GM12878 (cell line): ENCODE results near the gene SLC19A2. TPM values are rescaled to one million over a fixed set of nuclear protein-coding genes. Genes with fewer than 3 reads are reported as not detected.

ENCODE experiments used
- ATAC-seq: fragments of 200-7000 bp; cut with Tn5 transposase; 3 replicates; pipeline ENCODE4 v1.9.1; 2020; ENCODE audit warnings: mild to moderate bottlenecking, moderate library complexity
- BruUV-seq: library from RNA; stranded (reverse); fragments of 400-500 nt; replicated peaks from 2 replicates; lab custom pipeline; 2021; lab: Mats Ljungman, UMichigan
- CTCF ChIA-PET: fragments of 300-600 bp; sonication (Branson Sonifier 250); formaldehyde crosslinking; extraction: SDS; loops from one replicate; lab custom pipeline; 2021; ENCODE audit warnings: inconsistent platforms; lab: Yijun Ruan, JAX
- POLR2A ChIA-PET: fragments of 350-600 bp; formaldehyde crosslinking; extraction: SDS; loops from one replicate; lab custom pipeline; 2021; ENCODE audit warnings: inconsistent platforms; lab: Charles Lee
- RAD21 ChIA-PET: fragments of 300-600 bp; sonication (Branson Sonifier 250); formaldehyde crosslinking; loops from one replicate; lab custom pipeline; 2023; ENCODE audit warnings: antibody characterized with exemption; ENCODE audit not compliant: unreplicated experiment; lab: Charles Lee
- SMC1A ChIA-PET: fragments of 300-600 bp; sonication (Branson Sonifier 250); formaldehyde crosslinking; loops from one replicate; lab custom pipeline; 2023; ENCODE audit not compliant: unreplicated experiment, uncharacterized antibody; lab: Charles Lee
- DNase-seq: peaks from one replicate; pipeline ENCODE4 v3.0.0-alpha.2; 2011; ENCODE audit warnings: low read depth, low spot score
- FAIRE-seq: peaks from 3 replicates; lab custom pipeline; 2011; peaks lifted over from hg19 to GRCh38; lab: Jason Lieb, UNC
- H2AFZ ChIP-seq: 2 replicates; pipeline ENCODE4 v1.6.0; 2011; ENCODE audit warnings: low read depth, low read length, control low read depth; ENCODE audit not compliant: control insufficient read depth
- H3K27ac ChIP-seq: 2 replicates; pipeline ENCODE4 v1.5.1; 2011; ENCODE audit warnings: control low read depth; ENCODE audit not compliant: control insufficient read depth, insufficient read depth
- H3K27me3 ChIP-seq, 2 experiments: replicated peaks in 1 of 2; 2 replicates each; pipeline versions ENCODE4 v1.6.0 to v1.6.1; 2011; ENCODE audit warnings: low read length in 1 of 2; ENCODE audit not compliant: control insufficient read depth in 2 of 2, insufficient read depth in 2 of 2
- H3K36me3 ChIP-seq, 2 experiments: 2 replicates each; pipeline ENCODE4 v1.5.1; 2011; ENCODE audit warnings: low read length in 1 of 2; ENCODE audit not compliant: control insufficient read depth in 2 of 2, insufficient read depth in 2 of 2
- H3K4me1 ChIP-seq: 2 replicates; pipeline ENCODE4 v1.6.1; 2011; ENCODE audit warnings: mild to moderate bottlenecking, low read length, moderate library complexity, mixed read lengths; ENCODE audit not compliant: control insufficient read depth, insufficient read depth
- H3K4me2 ChIP-seq: 2 replicates; pipeline ENCODE4 v1.6.0; 2011; ENCODE audit warnings: control low read depth; ENCODE audit not compliant: control insufficient read depth, insufficient read depth
- H3K4me3 ChIP-seq: fragments of 200-600 bp; sonication (generic); 2 replicates; pipeline ENCODE4 v1.5.1; 2016
- H3K79me2 ChIP-seq: 2 replicates; pipeline ENCODE4 v1.6.0; 2011; ENCODE audit warnings: low read length; ENCODE audit not compliant: control insufficient read depth, insufficient read depth
- H3K9ac ChIP-seq: 2 replicates; pipeline ENCODE4 v1.8.0; 2011; ENCODE audit warnings: low read length, control low read depth, mixed read lengths; ENCODE audit not compliant: control insufficient read depth, insufficient read depth
- H3K9me3 ChIP-seq: replicated peaks from 3 replicates; pipeline ENCODE4 v1.5.1; 2011; ENCODE audit warnings: mild to moderate bottlenecking, low read length; ENCODE audit not compliant: control insufficient read depth, insufficient read depth
- H4K20me1 ChIP-seq: 2 replicates; pipeline ENCODE4 v1.6.0; 2011; ENCODE audit not compliant: control insufficient read depth, insufficient read depth
- ATF7 ChIP-seq: fragments of 450-650 bp; IDR thresholded peaks from 2 replicates; pipeline ENCODE4 v1.6.1; 2016; ENCODE audit warnings: low read depth, mild to moderate bottlenecking
- BACH1 ChIP-seq: fragments of 450-650 bp; IDR thresholded peaks from 2 replicates; pipeline ENCODE4 v1.6.1; 2017; ENCODE audit warnings: mild to moderate bottlenecking, borderline replicate concordance
- CBX3 ChIP-seq: fragments of 200-600 bp; sonication (generic); IDR thresholded peaks from 2 replicates; pipeline ENCODE4 v1.6.1; 2016; ENCODE audit warnings: low read depth, borderline replicate concordance
- EED ChIP-seq: sonication (generic); IDR thresholded peaks from 2 replicates; pipeline ENCODE4 v1.6.1; 2016; ENCODE audit warnings: antibody characterized with exemption, low read depth
- IKZF2 ChIP-seq, 2 experiments: fragments of 450-650 bp; IDR thresholded peaks; 2 replicates each; pipeline ENCODE4 v1.6.1; 2017; ENCODE audit warnings: mild to moderate bottlenecking in 2 of 2, moderate library complexity in 2 of 2
- JUNB ChIP-seq: IDR thresholded peaks from 2 replicates; pipeline ENCODE4 v1.6.1; 2016; ENCODE audit warnings: antibody characterized with exemption, mild to moderate bottlenecking
- KDM1A ChIP-seq: fragments of 200-600 bp; sonication (generic); IDR thresholded peaks from 2 replicates; pipeline ENCODE4 v1.6.1; 2016; ENCODE audit warnings: borderline replicate concordance
- MYB ChIP-seq: fragments of 150-350 bp; IDR thresholded peaks from 2 replicates; pipeline ENCODE4 v1.6.1; 2014; ENCODE audit warnings: mild to moderate bottlenecking, low read depth, low read length, borderline replicate concordance
- RCOR1 ChIP-seq: conservative IDR thresholded peaks from 2 replicates; pipeline ENCODE4 v1.6.1; 2012; ENCODE audit warnings: low read depth, low read length, improper control_type of control experiment
- RFX5 ChIP-seq: IDR thresholded peaks from 2 replicates; pipeline ENCODE4 v1.6.1; 2011; ENCODE audit warnings: low read depth, low read length, improper control_type of control experiment
- SKIL ChIP-seq: fragments of 450-650 bp; IDR thresholded peaks from 2 replicates; pipeline ENCODE4 v1.6.1; 2017; ENCODE audit warnings: mild to moderate bottlenecking, low read depth, inconsistent platforms; ENCODE audit not compliant: poor library complexity, severe bottlenecking
- SPI1 ChIP-seq: IDR thresholded peaks from 2 replicates; pipeline ENCODE4 v1.6.1; 2011; ENCODE audit warnings: low read depth, mild to moderate bottlenecking, low read length, moderate library complexity, borderline replicate concordance; ENCODE audit not compliant: insufficient read depth
- SUPT20H ChIP-seq: IDR thresholded peaks from 2 replicates; pipeline ENCODE4 v1.6.1; 2011; ENCODE audit warnings: low read depth, mild to moderate bottlenecking, low read length, moderate library complexity, borderline replicate concordance; ENCODE audit not compliant: control insufficient read depth
- ZZZ3 ChIP-seq: IDR thresholded peaks from 2 replicates; pipeline ENCODE4 v1.6.1; 2011; ENCODE audit warnings: low read depth; ENCODE audit not compliant: control insufficient read depth, insufficient read length
- WGBS: methylation state at CpG from one replicate; pipeline ENCODE4 v1.1.6; 2016; ENCODE audit warnings: low lambda C conversion rate; ENCODE audit not compliant: insufficient replicate concordance, insufficient coverage; ENCODE audit errors: missing lambda C conversion rate; 5-methylcytosine and 5-hydroxymethylcytosine counted together
- in situ Hi-C: fragments of 300-500 bp; cut with MboI; formaldehyde crosslinking; loops from 9 replicates; pipeline ENCODE4 v1.14.3; 2018; ENCODE audit warnings: mixed read lengths
- intact Hi-C: fragments of 100-400 bp; cut with micrococcal nuclease; formaldehyde crosslinking; loops from one replicate; pipeline ENCODE4 v1.14.2; 2022; ENCODE audit not compliant: unreplicated experiment
- polyA plus RNA-seq, 11 experiments: library from polyadenylated mRNA; depleted of rRNA in 4 of 11; unstranded in 6 of 11; stranded (reverse) in 5 of 11; fragments of >200 nt; fragmentation: Nextera tagmentation in 4 of 11; fragmentation: Illumina TruSeq in 1 of 11; extraction: Ambion mirVana in 4 of 11; extraction: Trizol in 1 of 11; gene quantifications; 1 replicate in 1 of 11; 2 replicates in 10 of 11; pipeline versions ENCODE4 v1.2.1 to v1.2.3, GENCODE V29; 2011 to 2016; ENCODE audit warnings: inconsistent platforms in 2 of 11, missing spikeins in 2 of 11, low read depth in 1 of 11
- total RNA-seq, 4 experiments: library from RNA; depleted of rRNA in 3 of 4; stranded (reverse); fragments of >200 nt in 3 of 4; fragmentation: Illumina TruSeq in 1 of 4; extraction: Trizol in 1 of 4; gene quantifications; 2 replicates each; pipeline versions ENCODE4 v1.2.1 to v1.2.3, GENCODE V29; 2013 to 2021

SLC19A2 gene
- total and polyA plus RNA-seq, 10 of the 15 experiments (the other 5 are each of a cell fraction or from before 2014, with no cell fraction given) = 1.2 to 7.8 (median 2.5) TPM

GRCh38 chr1:169461390-169462000, 24.2 kb downstream of the SLC19A2 start:
- Histone ChIP-seq H3K4me2 (no peak overlapping the region), H3K9me3 (peaks cover 2% of the 10 kb centered on the region; the same call in 2 of the 3 replicates), H3K36me3 (no peaks in the 10 kb centered on the region), H3K4me3 (no peak overlapping the region), H3K27me3 (no peaks in the 10 kb centered on the region), H2AFZ (no peak overlapping the region), H3K27ac (no peak overlapping the region), H3K9ac (no peak overlapping the region), H3K4me1 (no peaks in the 10 kb centered on the region), H3K79me2 (no peaks in the 10 kb centered on the region), H4K20me1 (no peaks in the 10 kb centered on the region)
- intact Hi-C loops = no loop called here
- ATAC-seq = no peak; the same call in 2 of the 3 replicates
- TF ChIP-seq SKIL (no peak), BACH1 (no peak), SUPT20H (no peak), CBX3 (no peak), IKZF2 (IDR thresholded peaks at IDR 0.05) (no peak), SPI1 (no peak), RFX5 (no peak), ZZZ3 (no peak), KDM1A (no peak), ATF7 (no peak), EED (no peak), RCOR1 (no peak), MYB (no peak), JUNB (no peak)
- BruUV-seq = no TSS peak
- no peak for DNase-seq
- in situ Hi-C loops = no loop called here
- no peak for FAIRE-seq
- SMC1A ChIA-PET = no interaction called here
- CTCF ChIA-PET = interaction anchor here (1.5 kb wide), 1 partner anchor 8 kb away, joined by 4 read pairs; no protein-coding TSS in a partner anchor
- RAD21 ChIA-PET = no interaction called here
- POLR2A ChIA-PET = interaction anchor here (0.6 kb wide), 1 partner anchor 1222 kb away, joined by 3 read pairs; no protein-coding TSS in a partner anchor
- 13% methylated on average over 4 of the region's 4 CpGs for WGBS
